OCI-M1 (cell line): ENCODE data around the gene NCSTN.
A peak's percentile ranks its signal among the peaks of the same experiment; 100 is the strongest.
"Not testable (repeated sequence)": the region's sequence is repeated elsewhere in the genome, so short reads cannot be mapped to it uniquely, and the experiment has no call there.

Experiments
- DNase-seq: peaks from one replicate; lab custom pipeline; 2025; lab: John Stamatoyannopoulos, UW

NCSTN gene

DNA sequence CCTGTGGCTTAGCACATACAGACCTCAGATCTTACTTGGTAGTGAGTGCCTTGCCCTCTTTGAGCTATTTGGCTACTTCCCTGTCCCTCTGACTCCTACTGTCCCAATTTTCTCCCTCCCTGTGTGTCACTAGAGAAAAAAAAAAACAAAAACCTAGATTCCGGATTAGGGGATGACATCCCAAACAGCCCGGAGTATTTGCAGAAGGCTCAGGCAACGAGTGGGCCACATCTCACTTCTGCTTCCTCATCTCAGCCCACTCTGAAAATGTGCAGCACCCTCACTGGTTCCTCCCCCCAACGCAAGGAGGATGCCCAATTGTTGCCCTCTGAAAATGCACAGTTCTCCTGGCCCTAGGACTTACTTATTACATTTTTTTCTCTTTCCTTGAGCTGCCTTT is 28.6 kb downstream of the NCSTN start:
- no peak for DNase-seq

DNA sequence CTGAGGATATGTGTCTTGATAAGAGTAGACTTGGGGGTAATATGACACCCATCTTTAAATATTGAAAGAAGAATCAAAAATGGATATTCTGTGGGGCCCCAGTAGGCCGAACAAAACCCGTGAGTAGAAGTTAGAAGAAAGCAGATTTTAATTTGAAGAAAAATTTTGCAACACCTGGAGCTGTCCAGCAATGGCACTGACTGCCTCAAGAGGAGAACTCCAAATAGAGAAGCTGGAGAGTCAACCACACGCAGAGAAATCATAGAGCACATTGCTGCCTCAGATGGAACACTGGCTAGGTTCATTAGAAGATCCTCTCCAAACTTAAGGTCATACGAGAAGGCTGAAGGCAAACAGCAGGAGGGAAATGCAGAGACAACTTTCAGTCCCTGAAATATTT is 30.5 kb downstream of the NCSTN start:
- DNase-seq: no peak

DNA sequence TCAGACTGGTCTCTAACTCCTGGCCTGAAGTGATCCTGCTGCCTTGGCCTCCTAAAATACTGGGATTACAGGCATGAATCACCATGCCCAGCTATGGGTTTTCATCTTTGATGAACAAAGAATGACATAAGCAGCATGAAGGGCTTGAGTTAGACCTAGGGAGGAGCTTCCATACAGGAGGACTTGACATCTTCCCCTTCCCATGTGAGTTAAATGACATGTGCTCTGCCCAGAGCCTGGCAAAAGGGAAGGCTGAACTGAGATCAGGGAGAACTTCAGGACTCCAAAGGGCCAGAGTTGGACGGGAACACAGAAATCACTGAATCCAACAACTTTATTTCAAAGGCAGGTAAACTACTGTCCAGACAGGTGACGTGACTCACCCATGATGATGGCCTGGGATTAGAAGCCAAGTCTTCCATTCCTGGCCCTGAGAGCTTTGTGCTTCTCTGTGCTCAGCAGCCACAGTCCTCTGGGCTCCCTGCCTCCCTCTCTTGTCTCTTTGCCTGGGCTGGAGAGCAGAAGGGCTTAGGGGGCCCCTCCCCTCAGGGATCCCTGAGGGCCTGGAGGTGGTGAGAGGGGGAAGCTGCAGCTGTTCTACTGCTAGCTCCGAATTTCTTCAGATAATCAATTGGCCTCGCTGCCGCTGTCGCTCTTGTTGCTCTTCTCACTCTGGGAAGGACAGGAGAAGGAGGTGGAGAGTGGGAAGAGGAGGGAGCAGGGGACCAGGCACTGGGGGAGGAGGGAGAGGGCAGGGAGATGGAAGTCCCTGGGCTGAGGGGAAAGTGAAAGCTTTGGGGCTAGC is 31.3 kb downstream of the NCSTN start:
- no peak for DNase-seq

- peak; percentile 78 for DNase-seq
Measured at GRCh38 chr1:160375788-160376524, 32.8 kb downstream of the NCSTN start.

DNA sequence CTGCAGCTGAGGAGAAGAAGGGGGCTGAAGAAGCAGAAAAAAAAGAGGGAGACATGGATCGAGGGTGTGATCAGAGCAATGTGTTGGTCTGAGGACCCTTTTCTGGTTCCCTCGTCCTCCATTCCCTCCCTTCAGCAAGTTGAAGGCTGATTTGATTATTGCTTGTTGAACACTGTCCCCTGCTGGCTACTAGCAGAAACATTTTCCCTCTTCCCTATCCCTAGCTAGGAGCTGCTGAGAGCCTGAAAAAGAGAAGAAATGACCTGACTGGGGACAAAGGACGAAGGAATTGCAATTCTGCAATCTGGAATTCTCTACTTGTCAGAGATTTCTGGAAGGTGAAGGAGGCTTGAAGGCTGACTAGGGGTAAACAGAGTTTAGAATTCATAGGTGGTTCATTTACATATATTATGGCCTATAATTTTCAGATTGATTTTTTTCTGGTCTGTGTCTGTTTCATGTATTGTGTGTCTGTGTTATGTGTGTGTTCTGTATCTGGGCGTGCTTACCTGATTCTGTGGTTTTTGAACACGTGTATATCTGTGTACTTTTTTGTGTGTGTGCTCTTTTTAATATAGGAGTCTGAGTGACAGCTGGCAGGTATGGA is 33.4 kb downstream of the NCSTN start:
- peak; percentile 89 for DNase-seq

DNA sequence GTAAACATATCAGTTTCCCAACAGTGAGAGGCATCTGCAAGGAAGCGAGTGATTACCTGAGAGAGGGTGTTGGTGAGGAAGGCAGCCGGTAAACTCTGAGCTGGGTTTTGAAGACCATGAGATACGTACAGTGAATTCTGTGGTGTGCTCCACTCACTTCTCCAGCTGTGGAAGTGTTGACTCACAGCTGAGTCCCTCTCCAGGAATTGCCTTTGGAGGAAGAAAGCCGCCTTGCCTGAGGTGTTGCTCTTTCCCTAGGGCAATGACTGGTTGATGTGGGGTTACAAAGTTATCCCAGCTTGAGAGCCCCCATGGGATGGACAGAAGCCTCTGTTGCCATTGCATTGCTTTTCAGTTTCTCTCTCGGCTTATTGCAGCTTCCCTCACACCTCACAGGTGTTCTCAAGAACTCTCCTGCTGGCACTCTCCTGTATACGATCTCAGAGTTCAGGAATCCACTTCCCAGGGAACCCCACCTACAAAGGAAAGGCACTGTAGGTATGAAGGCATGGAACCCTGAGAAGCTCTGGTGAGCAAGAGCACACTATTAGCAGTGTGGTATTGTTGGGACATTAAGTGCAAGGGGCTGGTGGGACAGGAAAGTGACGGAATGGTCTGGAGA is 34.5 kb downstream of the NCSTN start:
- no peak for DNase-seq

DNA sequence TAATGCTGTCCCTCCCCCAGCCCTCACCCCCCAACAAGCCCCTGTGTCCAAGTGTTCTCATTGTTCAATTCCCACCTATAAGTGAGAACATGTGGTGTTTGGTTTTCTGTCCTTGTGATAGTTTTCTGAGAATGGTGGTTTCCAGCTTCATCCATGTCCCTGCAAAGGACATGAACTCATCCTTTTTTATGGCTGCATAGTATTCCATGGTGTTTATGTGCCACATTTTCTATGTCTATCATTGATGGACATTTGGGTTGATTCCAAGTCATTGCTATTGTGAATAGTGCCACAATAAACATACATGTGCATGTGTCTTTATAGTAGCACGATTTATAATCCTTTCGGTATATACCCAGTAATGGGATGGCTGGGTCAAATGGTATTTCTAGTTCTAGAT is 41.6 kb downstream of the NCSTN start:
- DNase-seq: not testable (repeated sequence)

GRCh38 chr1:160388406-160388805 is 45.2 kb downstream of the NCSTN start:
- not testable (repeated sequence) for DNase-seq

- DNase-seq: no peak
Measured at GRCh38 chr1:160394673-160395072, 51.5 kb downstream of the NCSTN start.

DNA sequence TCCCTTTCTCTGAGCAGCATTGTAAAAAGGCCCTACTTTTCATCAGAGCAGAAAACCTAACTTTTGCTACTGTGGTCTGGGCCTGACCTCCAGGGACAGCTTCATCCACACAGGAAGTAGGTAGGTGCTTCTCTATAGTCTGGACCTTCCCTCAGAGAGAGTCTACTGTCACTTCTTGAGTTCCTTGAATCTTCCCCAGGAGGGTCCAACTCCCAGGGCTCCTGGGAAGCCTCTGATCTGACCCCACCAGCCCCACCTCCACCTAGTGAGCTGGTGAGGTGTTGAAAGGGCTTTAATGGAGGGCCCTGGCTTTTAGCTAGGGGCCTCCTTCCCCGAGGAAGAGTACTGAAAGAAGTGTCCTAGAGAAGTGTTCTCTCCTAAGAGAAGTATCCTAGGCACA is 54.5 kb downstream of the NCSTN start:
- DNase-seq: no peak

DNA sequence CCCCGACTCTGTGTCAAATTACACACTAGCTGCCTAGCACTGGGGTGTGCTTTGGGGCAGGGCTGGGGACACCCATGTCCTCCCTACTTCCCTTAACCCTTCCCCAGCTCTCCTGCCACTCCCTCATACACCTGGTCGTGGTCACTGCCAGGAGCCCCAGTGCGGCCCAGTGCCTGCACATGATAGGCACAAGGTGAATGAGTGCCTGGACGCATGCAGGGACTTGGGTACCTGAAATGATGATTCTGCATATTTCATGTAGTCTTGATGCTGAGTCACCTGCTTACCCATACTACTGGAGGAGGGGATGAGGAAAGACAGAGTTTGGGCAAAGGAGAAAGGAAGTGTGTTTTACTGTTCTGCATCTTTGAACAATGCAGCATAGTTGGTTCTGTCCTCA is 55.6 kb downstream of the NCSTN start:
- no peak for DNase-seq

DNA sequence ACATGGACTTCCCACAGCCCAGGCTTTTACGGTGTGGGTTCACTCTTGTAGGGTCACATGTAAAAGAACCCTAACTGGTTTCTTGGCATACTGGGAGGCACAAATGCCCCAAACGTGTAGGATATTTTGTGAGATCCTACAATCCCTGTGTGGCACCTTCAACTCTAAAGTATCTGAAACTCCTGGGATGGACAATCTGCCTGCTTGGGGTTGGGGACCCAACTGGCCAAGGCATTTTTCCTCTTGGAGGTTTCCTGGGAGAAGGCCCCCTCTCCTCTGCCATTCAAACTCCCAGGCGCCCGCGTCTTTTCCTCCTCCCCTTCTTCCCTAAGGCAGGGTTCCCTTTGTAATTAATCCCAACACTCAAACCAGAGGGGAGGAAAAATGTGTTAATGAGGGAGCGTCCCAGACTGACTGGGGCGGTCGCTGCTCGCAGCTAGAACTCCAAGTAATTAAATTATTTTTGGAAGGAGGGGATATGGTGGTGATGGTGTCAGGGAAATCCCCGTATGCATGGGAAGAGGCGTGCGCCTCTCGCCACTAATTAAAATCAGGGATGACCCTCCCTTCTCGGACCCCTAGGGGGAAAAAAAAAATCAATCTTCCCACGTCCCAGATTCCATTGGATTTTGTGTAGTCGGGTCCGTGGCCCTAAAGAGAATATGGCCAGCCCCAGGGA is 56.5 kb downstream of the NCSTN start:
- DNase-seq: no peak

DNA sequence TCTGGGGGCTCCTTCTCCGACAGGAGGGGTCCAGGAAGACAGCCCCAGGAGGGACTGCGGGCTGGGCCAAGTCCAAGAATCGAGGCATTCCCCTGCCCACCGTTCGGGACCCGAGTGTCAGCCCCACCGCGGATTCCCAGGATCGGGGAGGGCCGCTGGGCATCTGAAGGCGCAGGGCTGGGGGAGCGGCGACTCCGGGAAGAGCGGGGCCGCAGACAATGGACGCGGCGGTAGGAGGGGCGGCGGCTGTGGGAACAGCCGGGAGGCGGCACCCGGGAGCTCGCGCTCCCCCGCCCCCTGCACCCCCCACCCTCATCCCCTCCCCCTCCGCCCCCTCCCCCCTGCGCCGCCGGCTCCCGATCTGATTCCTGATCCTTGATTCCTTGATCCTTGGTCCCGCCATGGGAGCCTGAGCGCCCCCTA is 57.1 kb downstream of the NCSTN start, which contains the start of gene VANGL2:
TSS of gene VANGL2 (plus strand) at position 342 of the 423 bp plus-strand sequence. CDS start 15,274 bp downstream, outside the sequence.
- DNase-seq: peak; percentile 29

GRCh38 chr1:160400646-160401486 is 57.7 kb downstream of the NCSTN start:
- no peak for DNase-seq

DNA sequence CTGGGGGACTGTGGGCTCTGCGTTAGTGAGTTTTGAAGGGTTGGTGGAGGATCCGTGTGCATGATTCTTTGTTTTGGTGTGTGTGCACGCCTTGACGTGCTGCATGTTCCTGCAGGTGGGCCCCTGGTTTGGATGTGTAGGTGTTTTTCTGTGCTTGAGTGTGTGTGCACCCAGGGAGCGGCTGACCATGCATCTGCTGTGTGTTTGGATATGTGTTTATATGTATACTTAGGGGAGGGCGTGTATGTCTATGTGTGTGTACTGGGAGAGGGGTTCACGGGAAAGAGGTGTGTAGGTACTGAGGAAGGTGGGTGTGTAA is 58.3 kb downstream of the NCSTN start:
- no peak for DNase-seq

GRCh38 chr1:160402001-160402795 is 59.0 kb downstream of the NCSTN start:
- no peak for DNase-seq

DNA sequence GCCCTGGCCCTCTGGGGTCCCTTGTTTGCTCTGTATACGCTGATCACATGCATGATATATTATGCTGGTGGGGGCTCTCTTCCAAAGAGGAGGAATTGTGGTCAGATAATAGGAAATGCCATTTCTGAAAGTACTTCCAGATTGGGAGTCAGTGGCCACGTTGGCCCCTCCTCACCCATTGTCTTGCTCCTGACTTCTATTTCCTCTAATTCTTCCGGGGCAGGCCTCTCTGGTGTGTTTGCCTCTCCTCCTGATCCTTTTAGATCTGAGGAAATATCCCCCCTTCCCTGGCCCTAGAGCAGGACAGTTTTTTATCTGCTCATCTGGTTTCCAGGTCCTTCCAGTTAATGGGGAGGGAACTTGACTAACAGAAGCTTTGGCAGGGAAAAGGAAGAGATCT is 60.1 kb downstream of the NCSTN start:
- DNase-seq: no peak

DNA sequence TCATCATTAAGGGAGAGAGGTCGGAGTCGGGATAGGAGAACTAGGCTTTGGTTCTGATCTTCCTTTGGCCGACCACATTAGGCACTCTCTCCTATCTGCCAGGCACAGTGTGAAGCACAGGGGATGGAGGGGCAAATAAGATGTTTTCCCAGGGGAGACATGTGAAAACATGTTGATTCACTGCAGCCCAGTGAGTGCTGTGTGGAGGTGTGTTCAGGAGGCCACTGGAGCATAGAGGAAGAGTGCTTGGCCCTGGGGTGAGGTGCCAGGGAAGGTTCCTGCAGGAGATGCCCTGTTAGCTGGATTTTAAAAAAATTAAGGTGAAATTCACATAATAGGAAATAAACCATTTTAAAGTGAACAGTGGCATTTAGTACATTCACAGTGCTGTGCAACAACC is 60.9 kb downstream of the NCSTN start:
- no peak for DNase-seq

GRCh38 chr1:160405331-160405877 is 62.2 kb downstream of the NCSTN start:
- no peak for DNase-seq
